Measurements from ENCODE around the gene CEMP1. TPM values are rescaled to one million over a fixed set of nuclear protein-coding genes. Genes with fewer than 3 reads are reported as not detected.

CEMP1 gene
- total RNA-seq, 1 donor from 2014 or later: not detected

- intact Hi-C loops (cut with micrococcal nuclease): loop anchor here (5.0 to 10.0 kb wide), 2 partner anchors 94 to 354 kb away; partner anchors contain the start of gene TRAF7
- H3K36me3 Mint-ChIP-seq (ENCODE audit: low read depth): peaks cover 3% of the 10 kb centered on the region
- no peak overlapping the region for H3K4me3 Mint-ChIP-seq
- no peak for DNase-seq
- peaks cover 24% of the 10 kb centered on the region for H3K4me1 Mint-ChIP-seq
- H3K27me3 Mint-ChIP-seq: peaks cover 6% of the 10 kb centered on the region
- H3K27ac Mint-ChIP-seq: no peak overlapping the region
- no peaks in the 10 kb centered on the region for H3K9me3 Mint-ChIP-seq
These were observed 19.9 kb downstream of the CEMP1 start for GRCh38 chr16:2511128-2511800.

- DNase-seq: no peak
- Mint-ChIP-seq H3K4me3 (no peak overlapping the region), H3K27me3 (peaks cover 6% of the 10 kb centered on the region), H3K36me3 (ENCODE audit: low read depth) (no peaks in the 10 kb centered on the region), H3K27ac (no peak overlapping the region), H3K9me3 (no peaks in the 10 kb centered on the region), H3K4me1 (peaks cover 13% of the 10 kb centered on the region)
- intact Hi-C loops (cut with micrococcal nuclease): no loop called here
These were observed 22.3 kb downstream of the CEMP1 start for GRCh38 chr16:2508722-2509400.

- no peaks in the 10 kb centered on the region for H3K36me3 Mint-ChIP-seq (ENCODE audit: low read depth)
- DNase-seq: no peak
- H3K27me3 Mint-ChIP-seq: peaks cover 5% of the 10 kb centered on the region
- intact Hi-C loops (cut with micrococcal nuclease): no loop called here
- H3K4me1 Mint-ChIP-seq: peaks cover 8% of the 10 kb centered on the region
- no peak overlapping the region for H3K27ac Mint-ChIP-seq
- H3K9me3 Mint-ChIP-seq: no peaks in the 10 kb centered on the region
- H3K4me3 Mint-ChIP-seq: no peak overlapping the region
These were observed 23.5 kb downstream of the CEMP1 start for GRCh38 chr16:2507665-2508064.

GRCh38 chr16:2507052-2507659 is 24.1 kb downstream of the CEMP1 start:
- intact Hi-C loops (cut with micrococcal nuclease): no loop called here
- Mint-ChIP-seq H3K4me1 (peaks cover 2% of the 10 kb centered on the region), H3K27ac (no peak overlapping the region), H3K9me3 (no peaks in the 10 kb centered on the region), H3K4me3 (no peak overlapping the region), H3K27me3 (peaks cover 3% of the 10 kb centered on the region), H3K36me3 (ENCODE audit: low read depth) (no peaks in the 10 kb centered on the region)
- no peak for DNase-seq

- Mint-ChIP-seq H3K4me1 (no peaks in the 10 kb centered on the region), H3K36me3 (ENCODE audit: low read depth) (no peaks in the 10 kb centered on the region), H3K4me3 (no peak overlapping the region), H3K27me3 (no peaks in the 10 kb centered on the region), H3K9me3 (no peaks in the 10 kb centered on the region), H3K27ac (no peak overlapping the region)
- DNase-seq: no peak
- intact Hi-C loops (cut with micrococcal nuclease): no loop called here
These were observed 25.5 kb downstream of the CEMP1 start for GRCh38 chr16:2505695-2506094.

- intact Hi-C loops (cut with micrococcal nuclease): loop anchor here (1.0 to 5.0 kb wide), 4 partner anchors 27 to 233 kb away; partner anchors contain the start of gene TBC1D24
- DNase-seq: no peak
- Mint-ChIP-seq H3K36me3 (ENCODE audit: low read depth) (no peaks in the 10 kb centered on the region), H3K4me3 (no peak overlapping the region), H3K27ac (no peak overlapping the region), H3K9me3 (no peaks in the 10 kb centered on the region), H3K27me3 (no peaks in the 10 kb centered on the region), H3K4me1 (no peaks in the 10 kb centered on the region)
These were observed 29.0 kb downstream of the CEMP1 start for GRCh38 chr16:2501946-2502895.

GRCh38 chr16:2500918-2501750 is 30.1 kb downstream of the CEMP1 start:
- Mint-ChIP-seq H3K36me3 (ENCODE audit: low read depth) (no peaks in the 10 kb centered on the region), H3K27me3 (no peaks in the 10 kb centered on the region), H3K4me3 (no peak overlapping the region), H3K9me3 (no peaks in the 10 kb centered on the region), H3K4me1 (no peaks in the 10 kb centered on the region), H3K27ac (no peak overlapping the region)
- intact Hi-C loops (cut with micrococcal nuclease): loop anchor here (1.0 to 5.0 kb wide), 4 partner anchors 26 to 232 kb away; partner anchors contain the start of gene TBC1D24
- DNase-seq: peak; percentile 94

GRCh38 chr16:2500430-2500917 is 30.7 kb downstream of the CEMP1 start:
- H3K4me1 Mint-ChIP-seq: no peaks in the 10 kb centered on the region
- H3K9me3 Mint-ChIP-seq: no peaks in the 10 kb centered on the region
- no peak overlapping the region for H3K4me3 Mint-ChIP-seq
- H3K27me3 Mint-ChIP-seq: no peaks in the 10 kb centered on the region
- H3K27ac Mint-ChIP-seq: no peak overlapping the region
- intact Hi-C loops (cut with micrococcal nuclease): loop anchor here (2.0 to 5.0 kb wide), 2 partner anchors 26 to 68 kb away; partner anchors contain the start of gene TBC1D24
- no peak for DNase-seq
- no peaks in the 10 kb centered on the region for H3K36me3 Mint-ChIP-seq (ENCODE audit: low read depth)

- Mint-ChIP-seq H3K36me3 (ENCODE audit: low read depth) (no peaks in the 10 kb centered on the region), H3K27ac (no peak overlapping the region), H3K9me3 (no peaks in the 10 kb centered on the region), H3K4me1 (no peaks in the 10 kb centered on the region), H3K27me3 (no peaks in the 10 kb centered on the region), H3K4me3 (no peak overlapping the region)
- no peak for DNase-seq
- intact Hi-C loops (cut with micrococcal nuclease): loop anchor here (2.0 to 5.0 kb wide), 2 partner anchors 25 to 68 kb away; partner anchors contain the start of gene TBC1D24
These were observed 31.2 kb downstream of the CEMP1 start for GRCh38 chr16:2499890-2500429.

- no peaks in the 10 kb centered on the region for H3K4me1 Mint-ChIP-seq
- no peak overlapping the region for H3K4me3 Mint-ChIP-seq
- H3K27me3 Mint-ChIP-seq: no peaks in the 10 kb centered on the region
- no peaks in the 10 kb centered on the region for H3K36me3 Mint-ChIP-seq (ENCODE audit: low read depth)
- H3K9me3 Mint-ChIP-seq: no peaks in the 10 kb centered on the region
- no peak overlapping the region for H3K27ac Mint-ChIP-seq
- intact Hi-C loops (cut with micrococcal nuclease): no loop called here
- no peak for DNase-seq
These were observed 31.8 kb downstream of the CEMP1 start for GRCh38 chr16:2499454-2499853.

- Mint-ChIP-seq H3K27ac (no peak overlapping the region), H3K4me3 (no peak overlapping the region), H3K36me3 (ENCODE audit: low read depth) (no peaks in the 10 kb centered on the region), H3K9me3 (no peaks in the 10 kb centered on the region), H3K4me1 (no peaks in the 10 kb centered on the region), H3K27me3 (no peaks in the 10 kb centered on the region)
- DNase-seq: no peak
- intact Hi-C loops (cut with micrococcal nuclease): no loop called here
These were observed 32.5 kb downstream of the CEMP1 start for GRCh38 chr16:2498531-2499253.

All from activated CD4-positive, alpha-beta T cell treated with anti-CD3 and anti-CD28 coated beads, Interleukin-2, amount 10 ng/mL, durations not matched to agents 24 days and 14 days (primary cell).